Raji (cell line): ENCODE results near the gene MTMR8.

Experiments used
- POLR2A ChIP-seq: IDR thresholded peaks from 2 replicates; pipeline ENCODE4 v1.6.1; 2011; ENCODE audit warnings: low read depth, low read length, control low read depth; ENCODE audit not compliant: insufficient read depth

The MTMR8 gene

DNA sequence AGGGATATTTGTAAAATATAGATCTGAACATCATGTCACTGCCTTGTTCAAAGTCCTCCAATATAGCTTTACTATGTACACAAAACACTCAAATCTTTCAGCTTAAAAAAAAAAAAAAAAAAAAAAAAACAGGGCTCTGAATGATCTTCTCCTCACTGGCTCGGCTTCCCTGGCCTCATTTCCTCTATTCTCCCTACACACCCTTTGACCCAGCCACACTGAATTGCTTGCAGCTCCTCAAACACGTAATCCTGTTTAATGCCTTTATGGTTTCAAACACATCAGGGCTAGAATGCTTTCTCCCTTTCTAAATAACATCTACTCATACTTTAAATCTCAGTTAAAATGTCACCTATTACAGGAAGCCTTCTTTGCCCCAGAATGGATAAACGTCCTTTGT lies 60.8 kb downstream of the MTMR8 start:
- TF ChIP-seq POLR2A = no peak

DNA sequence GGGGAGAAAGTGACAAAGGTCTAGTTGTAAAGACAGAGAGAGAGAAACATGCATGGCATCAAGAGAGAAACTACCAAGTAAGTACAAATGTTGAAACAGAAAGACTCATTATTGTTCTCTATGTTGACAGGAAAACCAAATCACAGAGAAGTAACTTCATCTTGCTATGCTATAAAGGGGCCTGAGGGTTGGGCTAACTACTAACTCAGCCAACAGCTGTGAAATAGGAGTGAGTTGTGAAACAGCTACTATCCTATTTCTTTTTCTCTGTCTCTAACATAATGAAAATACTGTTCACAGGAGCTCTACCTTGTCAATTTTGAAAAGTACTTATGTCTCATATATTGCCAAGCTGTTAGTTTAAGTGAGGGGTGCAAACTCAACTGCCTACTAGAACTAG lies 65.0 kb downstream of the MTMR8 start:
- TF ChIP-seq POLR2A = no peak

DNA sequence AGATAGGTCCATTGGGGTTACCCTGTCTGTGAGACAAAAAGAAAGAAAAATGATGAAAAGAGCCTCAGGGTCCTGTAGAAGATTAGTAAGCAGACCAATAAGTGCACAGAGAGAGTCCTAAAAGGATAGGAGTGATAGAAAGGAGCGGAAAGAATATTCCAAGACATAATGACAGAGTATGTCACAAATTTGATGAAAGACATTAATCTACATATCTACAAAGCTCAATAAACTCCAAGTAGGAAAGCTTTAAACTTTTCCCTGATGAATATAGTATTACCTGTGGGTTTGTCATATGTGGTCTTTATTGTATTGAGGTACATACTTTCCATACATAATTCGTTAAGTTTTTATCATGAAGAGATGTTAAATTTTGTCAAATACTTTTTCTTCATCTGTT lies 73.7 kb downstream of the MTMR8 start:
- no peak for TF ChIP-seq POLR2A

DNA sequence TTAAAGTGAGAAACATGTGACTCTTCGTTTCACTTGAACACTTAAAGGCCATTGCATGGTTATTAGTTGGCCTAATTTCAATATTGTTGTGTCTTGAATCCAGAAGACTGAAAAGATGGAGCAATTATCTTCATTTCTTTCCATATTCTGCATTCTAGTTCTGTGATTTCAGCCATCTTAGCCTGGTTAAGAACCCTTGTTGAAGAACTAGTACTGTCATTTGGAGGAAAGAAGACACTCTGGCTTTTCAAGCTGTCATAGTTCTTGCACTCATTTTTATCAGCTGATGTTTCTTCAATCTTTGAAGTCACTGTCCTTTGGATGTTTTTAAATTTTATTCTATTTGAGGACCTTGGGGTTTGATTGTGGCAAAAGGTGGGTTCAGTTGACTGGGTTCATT lies 81.6 kb downstream of the MTMR8 start:
- TF ChIP-seq POLR2A = no peak

DNA sequence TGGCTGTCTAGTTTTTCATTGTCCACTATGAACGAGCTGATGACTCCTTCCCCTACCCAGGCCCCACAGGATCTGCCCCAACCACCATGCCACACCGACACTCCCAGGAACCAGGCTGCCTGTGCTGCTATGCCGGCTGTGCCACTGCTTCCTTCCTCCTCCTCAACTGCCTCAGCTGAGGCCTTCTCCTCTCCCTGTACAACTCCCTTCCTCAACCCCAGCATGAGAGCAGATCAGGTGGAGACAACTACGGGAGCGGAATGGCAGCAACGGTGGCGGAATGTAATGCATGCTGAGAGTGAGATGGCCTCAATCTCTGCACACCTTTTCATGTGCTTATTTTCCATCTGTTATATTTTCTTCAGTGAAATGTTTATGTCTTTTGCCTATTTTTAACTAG lies 88.5 kb downstream of the MTMR8 start:
- TF ChIP-seq POLR2A = no peak

DNA sequence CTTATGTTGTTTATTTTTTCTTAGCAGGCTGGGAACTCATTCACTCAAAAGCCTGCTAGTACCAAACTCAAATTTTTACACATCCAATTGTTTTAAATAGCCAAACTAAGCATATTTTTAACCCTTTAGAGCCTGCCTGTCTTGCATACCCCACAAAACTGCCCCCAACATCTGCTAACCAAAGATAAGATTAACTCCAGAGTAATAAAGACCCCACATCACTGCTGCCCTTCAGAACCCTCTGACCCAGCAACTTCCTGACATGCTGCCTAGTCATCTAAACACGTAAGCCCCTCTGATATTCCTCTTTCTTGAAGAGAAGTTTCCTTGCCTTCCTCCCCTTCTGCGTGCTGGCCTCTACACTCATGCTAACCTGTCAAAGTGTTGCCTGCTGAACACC lies 104.1 kb downstream of the MTMR8 start:
- TF ChIP-seq POLR2A = no peak

DNA sequence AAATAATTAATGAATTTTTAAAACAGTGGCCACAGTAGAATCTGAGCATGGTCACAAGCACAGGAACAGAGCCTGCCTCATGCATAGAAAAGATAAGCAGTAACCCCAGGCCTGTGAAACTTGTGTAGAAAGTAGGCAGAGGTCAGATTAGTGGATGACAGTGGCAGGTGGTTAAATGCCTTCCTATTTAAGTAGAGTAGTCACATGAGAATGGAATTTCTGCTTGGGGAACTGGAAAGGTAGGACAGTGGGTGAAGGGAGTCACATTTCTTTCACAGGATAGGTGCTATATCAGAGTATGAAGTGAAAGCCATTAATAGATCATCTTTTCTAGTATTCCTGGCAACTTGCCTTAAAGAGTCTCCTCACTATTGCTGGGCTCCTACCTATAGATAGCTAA lies 130.0 kb downstream of the MTMR8 start:
- no peak for TF ChIP-seq POLR2A

DNA sequence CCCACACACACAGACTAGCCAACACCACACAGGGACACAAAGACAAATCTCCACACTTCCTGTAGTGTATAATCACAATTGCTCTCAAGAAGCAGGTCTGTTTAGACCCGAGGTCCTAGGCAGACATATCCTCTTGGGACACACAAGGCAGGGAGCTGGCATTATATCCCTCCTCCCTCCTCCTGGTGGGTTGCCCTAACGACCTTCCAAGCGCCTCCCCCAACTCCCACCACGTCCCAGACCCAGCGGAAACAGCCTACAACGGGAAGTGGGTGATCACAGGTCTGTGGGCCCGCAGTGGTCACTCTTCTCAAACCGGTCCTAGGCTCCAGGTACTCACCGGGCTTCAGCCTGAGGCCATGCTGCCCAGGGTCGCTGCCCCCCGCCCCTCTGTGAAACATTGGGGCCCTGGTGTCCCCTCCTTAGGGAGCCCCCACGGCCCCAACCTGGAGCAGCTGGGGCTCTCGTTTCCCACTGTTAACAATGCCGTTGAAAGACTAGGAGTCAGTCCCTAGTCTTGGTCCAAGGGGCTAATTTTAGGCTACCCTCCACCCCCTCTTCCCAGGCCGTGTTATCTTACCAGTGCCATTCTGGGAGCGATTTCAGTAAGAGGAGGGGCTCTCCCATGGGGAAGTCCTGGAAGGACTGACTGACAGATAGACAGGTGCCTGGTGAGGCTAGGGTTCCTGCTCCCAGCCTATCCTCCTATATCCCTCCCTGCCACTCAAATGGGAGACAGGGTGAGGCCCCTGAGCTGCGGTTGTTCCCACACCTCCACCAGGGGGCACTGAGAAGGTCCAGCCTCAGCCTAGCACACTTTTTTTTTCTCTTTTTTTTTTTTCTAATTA lies 164.9 kb downstream of the MTMR8 start, which contains the start of gene ASB12:
TSS of gene ASB12 (minus strand) at position 485 of the 848 bp plus-strand sequence. CDS start 4,957 bp downstream, outside the sequence.
- no peak for TF ChIP-seq POLR2A

DNA sequence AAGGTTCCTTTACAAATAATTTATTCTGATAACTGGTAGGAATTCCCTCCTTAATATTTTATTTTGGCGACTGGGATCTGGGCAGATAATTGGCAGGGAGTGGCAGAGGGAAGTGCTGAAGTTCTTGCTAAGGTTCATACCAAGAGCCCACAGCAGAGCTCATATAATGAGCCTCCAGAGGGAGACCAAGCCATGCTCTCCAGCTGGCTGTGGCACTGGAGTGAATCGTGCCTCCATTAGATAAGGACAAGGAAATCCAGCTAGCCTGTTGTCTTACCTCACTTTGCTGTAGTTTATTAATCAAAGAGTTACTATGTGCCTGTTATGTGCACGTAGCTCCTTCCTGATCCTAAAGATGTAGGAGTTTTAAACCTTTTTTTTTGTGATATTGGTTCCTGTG lies 166.1 kb downstream of the MTMR8 start:
- TF ChIP-seq POLR2A = no peak
